ENCODE measurements around the gene AMZ1.

DNA sequence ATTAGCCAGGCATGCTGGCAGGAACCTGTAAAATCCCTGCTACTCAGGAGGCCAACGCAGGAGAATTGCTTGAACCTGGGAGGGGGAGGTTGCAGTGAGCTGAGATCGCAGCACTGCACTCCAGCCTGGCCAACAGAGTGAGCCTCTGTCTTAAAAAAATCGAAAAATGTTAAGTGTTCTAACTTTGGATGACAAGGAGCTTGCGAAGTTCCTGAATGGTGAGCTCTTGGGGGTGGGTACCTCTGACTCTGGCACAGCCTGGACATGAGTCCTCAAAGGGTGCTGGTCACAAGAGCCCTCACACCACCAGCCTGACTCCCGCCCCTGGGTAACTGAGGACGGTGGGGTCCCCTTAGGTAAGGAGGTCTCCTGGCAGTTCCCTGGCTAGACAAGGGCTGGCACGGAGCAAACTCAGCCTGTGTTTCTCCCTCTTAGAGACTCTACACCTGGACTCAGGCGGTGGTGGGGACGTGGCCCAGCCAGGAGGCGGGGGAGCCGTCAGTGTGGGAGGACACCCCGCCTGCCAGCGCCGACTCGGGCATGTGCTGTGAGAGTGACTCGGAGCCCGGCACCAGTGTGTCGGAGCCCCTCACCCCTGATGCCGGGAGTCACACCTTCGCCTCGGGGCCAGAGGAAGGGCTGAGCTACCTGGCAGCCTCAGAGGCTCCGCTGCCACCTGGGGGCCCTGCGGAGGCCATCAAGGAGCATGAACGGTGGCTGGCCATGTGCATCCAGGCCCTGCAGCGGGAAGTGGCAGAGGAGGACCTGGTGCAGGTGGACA is 24.1 kb downstream of the AMZ1 start:
- TF ChIP-seq POLR2AphosphoS5 (IDR thresholded peaks at IDR 0.05; ENCODE audit: low read depth, low read length), result no peak
- TF ChIP-seq POLR2A (IDR thresholded peaks at IDR 0.05; ENCODE audit: low read depth, low read length), result no peak
- TF ChIP-seq TAF1 (IDR thresholded peaks at IDR 0.05; ENCODE audit: low read depth, low read length), result no peak
- no peak for TF ChIP-seq SPI1 (IDR thresholded peaks at IDR 0.05; ENCODE audit: low read depth, low read length)
- TF ChIP-seq PAX5 (IDR thresholded peaks at IDR 0.05; ENCODE audit: insufficient read depth, low read length, severe bottlenecking), result no peak

Measured in GM12891 (cell line).